CD4-positive, alpha-beta memory T cell (primary cell): ENCODE results near the gene TM7SF2. TPM values are rescaled to one million over a fixed set of nuclear protein-coding genes. Genes with fewer than 3 reads are reported as not detected.

ENCODE experiments used
- CTCF ChIA-PET: fragments of 350-600 bp; sonication (Branson Sonifier 250); formaldehyde crosslinking; loops from one replicate; lab custom pipeline; 2021; ENCODE audit warnings: inconsistent platforms; ENCODE audit not compliant: partially characterized antibody; lab: Charles Lee
- POLR2A ChIA-PET: fragments of 350-600 bp; sonication (Branson Sonifier 250); formaldehyde crosslinking; loops from one replicate; lab custom pipeline; 2021; ENCODE audit not compliant: partially characterized antibody; lab: Charles Lee
- DNase-seq, 5 donors: peaks; one replicate each; pipeline versions ENCODE4 v3.0.0 to v3.0.0-alpha.2; 2020 to 2022; ENCODE audit warnings: mixed read lengths in 1 of 5
- H3K27ac ChIP-seq: one replicate; pipeline ENCODE4 v1.7.0; 2013; ENCODE audit warnings: low read depth, low read length
- H3K27me3 ChIP-seq: 2 replicates; pipeline ENCODE4 v1.7.0; 2013; ENCODE audit warnings: mild to moderate bottlenecking, low read length, moderate library complexity; ENCODE audit not compliant: insufficient read depth
- H3K36me3 ChIP-seq: 2 replicates; pipeline ENCODE4 v1.7.0; 2013; ENCODE audit warnings: mild to moderate bottlenecking, low read length, moderate library complexity; ENCODE audit not compliant: insufficient read depth
- H3K4me1 ChIP-seq: 2 replicates; pipeline ENCODE4 v1.7.0; 2013; ENCODE audit warnings: mild to moderate bottlenecking, low read length, moderate library complexity; ENCODE audit not compliant: insufficient read depth
- H3K4me3 ChIP-seq, 2 donors: one replicate each; pipeline ENCODE4 v1.7.0; 2013; ENCODE audit warnings: low read length in 2 of 2, mild to moderate bottlenecking in 1 of 2
- H3K9me3 ChIP-seq, 2 donors: one replicate each; pipeline ENCODE4 v1.7.0; 2013; ENCODE audit warnings: low read length in 2 of 2, control low read depth in 1 of 2; ENCODE audit not compliant: control insufficient read depth in 1 of 2
- H3K27ac Mint-ChIP-seq, 7 donors: one replicate each; pipeline ENCODE4 v1.8.0; 2020 to 2021; ENCODE audit warnings: mixed read lengths in 7 of 7, mild to moderate bottlenecking in 6 of 7, inconsistent platforms in 3 of 7, moderate library complexity in 3 of 7
- H3K27me3 Mint-ChIP-seq, 2 donors: one replicate each; pipeline ENCODE4 v1.8.0; 2020 to 2021; ENCODE audit warnings: mixed read lengths in 2 of 2
- H3K36me3 Mint-ChIP-seq, 2 donors: one replicate each; pipeline ENCODE4 v1.8.0; 2020 to 2021; ENCODE audit warnings: mixed read lengths in 2 of 2, inconsistent platforms in 1 of 2, mild to moderate bottlenecking in 1 of 2
- H3K4me1 Mint-ChIP-seq, 4 donors: one replicate each; pipeline ENCODE4 v1.8.0; 2020 to 2021; ENCODE audit warnings: mixed read lengths in 4 of 4, mild to moderate bottlenecking in 1 of 4
- H3K4me3 Mint-ChIP-seq, 8 donors: one replicate each; pipeline ENCODE4 v1.8.0; 2020 to 2021; ENCODE audit warnings: mixed read lengths in 8 of 8, mild to moderate bottlenecking in 7 of 8, moderate library complexity in 6 of 8, inconsistent platforms in 3 of 8
- H3K9me3 Mint-ChIP-seq, 8 donors: one replicate each; pipeline ENCODE4 v1.8.0; 2020 to 2021; ENCODE audit warnings: mixed read lengths in 8 of 8, mild to moderate bottlenecking in 5 of 8, inconsistent platforms in 3 of 8, moderate library complexity in 1 of 8
- intact Hi-C: fragments of 100-400 bp; cut with micrococcal nuclease; formaldehyde crosslinking; loops from one replicate; pipeline ENCODE4 v1.15.1; 2023
- polyA plus RNA-seq, 2 donors: library from polyadenylated mRNA; unstranded; fragments of 300-500 nt; fragmentation: Illumina TruSeq; gene quantifications; one replicate each; pipeline ENCODE4 v1.2.3, GENCODE V29; 2021
- total RNA-seq, 2 experiments: library from RNA; stranded (reverse); gene quantifications; one replicate each; pipeline ENCODE4 v1.2.3, GENCODE V29; 2021

Gene TM7SF2
- total and polyA plus RNA-seq, 4 experiments from 2014 or later = 9.1 to 27.2 (median 17.2) TPM

GRCh38 chr11:65069217-65069616 lies 42.5 kb upstream of the TM7SF2 start:
- DNase-seq = no peak
- H3K36me3 Mint-ChIP-seq = no peaks in the 10 kb centered on the region
- no peaks in the 10 kb centered on the region for H3K27me3 Mint-ChIP-seq
- H3K27ac ChIP-seq = no peak overlapping the region
- no peaks in the 10 kb centered on the region for H3K27me3 ChIP-seq
- H3K4me3 ChIP-seq = no peak overlapping the region
- intact Hi-C loops = no loop called here
- H3K36me3 ChIP-seq = no peaks in the 10 kb centered on the region
- H3K27ac Mint-ChIP-seq = no peak overlapping the region
- peaks cover 0 to 2% (median 0%) of the 10 kb centered on the region in 8 donors for H3K9me3 Mint-ChIP-seq
- H3K4me1 ChIP-seq = no peaks in the 10 kb centered on the region
- H3K4me1 Mint-ChIP-seq = no peaks in the 10 kb centered on the region
- CTCF ChIA-PET = interaction anchor here (1.3 kb wide), 1 partner anchor 9 kb away, joined by 4 read pairs; no protein-coding TSS in a partner anchor
- POLR2A ChIA-PET = no interaction called here
- H3K9me3 ChIP-seq = no peaks in the 10 kb centered on the region
- no peak overlapping the region for H3K4me3 Mint-ChIP-seq

DNA sequence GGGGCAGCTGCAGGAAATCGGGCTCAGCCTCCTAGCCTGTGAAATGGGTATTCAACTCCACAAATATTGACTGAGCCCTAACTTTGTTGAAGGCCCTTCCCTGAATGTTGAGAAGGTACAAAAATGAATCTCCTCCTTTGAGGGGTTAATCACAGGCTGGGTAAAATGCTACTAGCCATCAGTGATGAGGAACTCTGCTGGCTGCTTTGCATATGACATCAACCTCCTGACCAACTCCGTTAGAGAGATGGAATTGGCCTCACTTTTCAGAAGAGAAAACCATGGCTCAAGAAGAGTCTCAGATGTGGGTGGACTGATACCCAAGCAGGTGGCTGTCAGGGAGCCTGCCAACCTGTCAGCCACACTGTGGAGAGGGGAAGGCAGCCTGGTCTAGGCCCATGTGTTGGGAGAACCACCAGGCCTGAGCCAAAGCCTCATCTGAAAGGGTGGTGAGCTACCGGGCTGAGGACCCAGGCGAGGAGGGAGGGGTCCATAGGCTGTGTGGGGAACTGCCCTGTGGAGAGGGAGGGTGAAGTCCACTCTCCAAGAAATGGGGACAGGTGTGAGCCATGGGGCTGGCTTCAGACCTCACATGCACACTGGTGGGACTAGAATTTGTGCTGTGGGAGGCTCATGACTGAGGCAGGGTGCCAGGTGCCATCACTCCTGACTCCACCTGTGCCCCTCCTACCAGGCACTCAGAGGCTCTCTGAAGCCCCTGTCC lies 39.6 kb upstream of the TM7SF2 start:
- ChIA-PET CTCF (interaction anchor here (9.5 kb wide), 1 partner anchor 60 kb away, joined by 57 read pairs; the partner anchor contains the start of gene ARL2), POLR2A (no interaction called here)
- no peaks in the 10 kb centered on the region for H3K36me3 Mint-ChIP-seq
- no peaks in the 10 kb centered on the region for H3K36me3 ChIP-seq
- no peaks in the 10 kb centered on the region for H3K9me3 ChIP-seq
- no peak overlapping the region for H3K4me3 Mint-ChIP-seq
- DNase-seq = no peak
- no peaks in the 10 kb centered on the region for H3K27me3 ChIP-seq
- no peaks in the 10 kb centered on the region for H3K27me3 Mint-ChIP-seq
- H3K4me1 Mint-ChIP-seq = no peaks in the 10 kb centered on the region
- H3K27ac ChIP-seq = no peak overlapping the region
- intact Hi-C loops = no loop called here
- peaks cover 0 to 2% (median 0%) of the 10 kb centered on the region in 8 donors for H3K9me3 Mint-ChIP-seq
- H3K4me1 ChIP-seq = no peaks in the 10 kb centered on the region
- H3K27ac Mint-ChIP-seq = no peak overlapping the region
- H3K4me3 ChIP-seq = no peak overlapping the region

- Histone ChIP-seq H3K27ac (no peak overlapping the region), H3K36me3 (no peaks in the 10 kb centered on the region), H3K9me3 (no peaks in the 10 kb centered on the region), H3K4me3 (no peak overlapping the region), H3K4me1 (no peaks in the 10 kb centered on the region), H3K27me3 (no peaks in the 10 kb centered on the region)
- intact Hi-C loops = no loop called here
- ChIA-PET CTCF (interaction anchor here (9.5 kb wide), 1 partner anchor 61 kb away, joined by 57 read pairs; the partner anchor contains the start of gene ARL2), POLR2A (no interaction called here)
- DNase-seq = no peak
- Mint-ChIP-seq H3K27me3 (no peaks in the 10 kb centered on the region), H3K4me1 (no peaks in the 10 kb centered on the region), H3K27ac (peak overlapping the region in 1 of 7 donors; percentile 36), H3K36me3 (no peaks in the 10 kb centered on the region), H3K9me3 (peaks cover 0 to 2% (median 0%) of the 10 kb centered on the region in 8 donors), H3K4me3 (no peak overlapping the region)
Measured at GRCh38 chr11:65072631-65072966, 39.1 kb upstream of the TM7SF2 start.

- H3K4me1 ChIP-seq = peaks cover 15% of the 10 kb centered on the region
- intact Hi-C loops = loop anchor here (5.0 kb wide), 1 partner anchor 230 kb away; no protein-coding TSS in a partner anchor
- POLR2A ChIA-PET = interaction anchor here (1.1 to 1.3 kb wide), 2 partner anchors 37 to 44 kb away, joined by 3 read pairs; partner anchors contain the start of genes FAU, MRPL49 and SAC3D1
Measured at GRCh38 chr11:65077451-65077850, 34.2 kb upstream of the TM7SF2 start.

GRCh38 chr11:65078151-65078550 lies 33.5 kb upstream of the TM7SF2 start:
- Histone ChIP-seq H3K9me3 (no peaks in the 10 kb centered on the region), H3K4me1 (peaks cover 18% of the 10 kb centered on the region), H3K27ac (peak overlapping the region; percentile 35), H3K36me3 (no peaks in the 10 kb centered on the region), H3K27me3 (no peaks in the 10 kb centered on the region), H3K4me3 (no peak overlapping the region)
- intact Hi-C loops = loop anchor here (1.0 to 5.0 kb wide), 4 partner anchors 37 to 231 kb away; partner anchors contain the start of genes SAC3D1 and SNX15
- peak overlapping the region; percentile 42 to 93 (median 81) for H3K27ac Mint-ChIP-seq
- no peaks in the 10 kb centered on the region for H3K27me3 Mint-ChIP-seq
- peaks cover 4 to 22% (median 12%) of the 10 kb centered on the region in 4 donors for H3K4me1 Mint-ChIP-seq
- peak overlapping the region in 2 of 8 donors; percentile 9 to 30 for H3K4me3 Mint-ChIP-seq
- CTCF ChIA-PET = interaction anchor here (0.7 to 9.5 kb wide), 8 partner anchors 10 to 66 kb away, joined by 3 to 57 read pairs (median 4); partner anchors contain the start of genes ARL2, SAC3D1 and SYVN1
- POLR2A ChIA-PET = interaction anchor here (0.7 to 1.3 kb wide), 3 partner anchors 33 to 44 kb away, joined by 3 read pairs; partner anchors contain the start of genes FAU, MRPL49, SAC3D1 and TM7SF2
- no peaks in the 10 kb centered on the region for H3K36me3 Mint-ChIP-seq
- H3K9me3 Mint-ChIP-seq = no peaks in the 10 kb centered on the region
- DNase-seq = peak; percentile 71 to 75 (median 72)

More at GRCh38 chr11:65077451-65077850, 34.2 kb upstream of the TM7SF2 start:
- H3K4me3 Mint-ChIP-seq = no peak overlapping the region
- H3K27me3 ChIP-seq = no peaks in the 10 kb centered on the region
- H3K36me3 Mint-ChIP-seq = no peaks in the 10 kb centered on the region
- no peaks in the 10 kb centered on the region for H3K36me3 ChIP-seq
- H3K4me1 Mint-ChIP-seq = peaks cover 4 to 17% (median 9%) of the 10 kb centered on the region in 4 donors
- H3K9me3 Mint-ChIP-seq = peaks cover 0 to 2% (median 0%) of the 10 kb centered on the region in 8 donors
- H3K27me3 Mint-ChIP-seq = no peaks in the 10 kb centered on the region
- no peak overlapping the region for H3K27ac Mint-ChIP-seq
- H3K4me3 ChIP-seq = no peak overlapping the region
- H3K9me3 ChIP-seq = no peaks in the 10 kb centered on the region
- CTCF ChIA-PET = interaction anchor here (1.0 to 9.5 kb wide), 4 partner anchors 37 to 66 kb away, joined by 3 to 57 read pairs (median 6); partner anchors contain the start of genes ARL2, SAC3D1 and SYVN1
- no peak overlapping the region for H3K27ac ChIP-seq
- no peak for DNase-seq

DNA sequence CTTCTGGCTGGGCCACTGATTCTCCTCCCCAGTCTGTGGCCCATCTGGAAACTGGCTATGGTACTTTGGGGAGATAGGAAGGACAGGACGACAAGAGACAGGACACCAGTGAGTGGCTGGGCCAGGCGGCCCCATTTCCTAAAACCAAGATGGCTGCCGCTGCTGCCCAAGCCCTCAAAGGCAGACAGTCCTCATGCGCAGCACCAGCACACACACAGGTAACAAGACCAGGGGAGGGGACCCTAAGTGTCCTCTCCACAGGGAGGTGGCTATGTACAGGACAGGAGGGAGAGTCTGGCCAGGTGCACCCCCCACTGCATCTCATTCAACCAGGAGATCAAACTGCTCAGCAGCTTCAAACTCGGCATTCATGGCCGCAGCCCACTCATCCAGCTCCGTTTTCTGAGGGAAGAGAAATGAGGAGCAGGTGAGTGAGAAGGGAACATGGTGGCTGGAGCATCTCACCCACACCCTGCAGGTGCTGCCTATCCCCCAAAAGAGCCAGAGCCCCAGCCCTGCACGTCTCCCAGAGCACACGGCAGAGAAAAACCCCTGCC lies 32.8 kb upstream of the TM7SF2 start:
- Mint-ChIP-seq H3K36me3 (peaks cover 0 to 2% of the 10 kb centered on the region in 2 donors), H3K4me1 (peaks cover 4 to 29% (median 18%) of the 10 kb centered on the region in 4 donors), H3K4me3 (no peak overlapping the region), H3K9me3 (peaks cover 0 to 1% (median 0%) of the 10 kb centered on the region in 8 donors), H3K27ac (peak overlapping the region in 6 of 7 donors; percentile 42 to 93 (median 74)), H3K27me3 (no peaks in the 10 kb centered on the region)
- DNase-seq = no peak
- ChIA-PET POLR2A (interaction anchor here (1.1 to 1.3 kb wide), 2 partner anchors 38 kb away, joined by 3 to 4 read pairs; partner anchors contain the start of genes SAC3D1 and ZNHIT2), CTCF (interaction anchor here (0.7 to 9.5 kb wide), 9 partner anchors 10 to 67 kb away, joined by 3 to 57 read pairs (median 4); partner anchors contain the start of genes ARL2, SAC3D1 and SYVN1)
- intact Hi-C loops = loop anchor here (1.0 to 5.0 kb wide), 4 partner anchors 38 to 232 kb away; partner anchors contain the start of genes SAC3D1 and SNX15
- H3K4me1 ChIP-seq = peaks cover 24% of the 10 kb centered on the region
- no peak overlapping the region for H3K4me3 ChIP-seq
- no peaks in the 10 kb centered on the region for H3K36me3 ChIP-seq
- peak overlapping the region; percentile 35 for H3K27ac ChIP-seq
- H3K27me3 ChIP-seq = no peaks in the 10 kb centered on the region
- H3K9me3 ChIP-seq = no peaks in the 10 kb centered on the region
